HG03045 (cell line): Measurements from ENCODE around the gene C2orf72.
"Not testable (repeated sequence)": the region's sequence is repeated elsewhere in the genome, so short reads cannot be mapped to it uniquely, and the experiment has no call there.

Source experiments
- ATAC-seq: cut with Tn5 transposase; IDR thresholded peaks from one replicate; pipeline ENCODE4 v1.9.1; 2021; ENCODE audit warnings: mild to moderate bottlenecking, moderate library complexity; ENCODE audit not compliant: unreplicated experiment

The C2orf72 gene

DNA sequence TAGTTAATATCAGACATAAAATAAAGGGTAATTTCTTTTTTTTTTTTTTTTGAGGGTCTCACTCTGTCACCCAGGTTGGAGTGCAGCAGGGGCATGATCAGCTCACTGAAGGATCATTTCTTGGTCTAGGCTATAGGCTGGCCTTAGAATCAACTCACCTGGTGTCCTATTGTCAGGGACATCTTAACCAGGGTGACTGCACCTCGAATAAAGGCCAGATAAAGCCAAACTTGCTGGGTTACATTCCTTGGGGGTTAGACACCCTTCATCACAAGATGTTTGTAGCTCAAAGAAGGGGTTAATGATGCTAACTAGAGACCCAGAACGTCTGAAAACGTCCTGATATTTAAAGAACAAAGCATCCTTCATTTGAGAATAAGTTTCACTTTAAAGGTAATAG is 23.5 kb upstream of the C2orf72 start:
- ATAC-seq: no peak

GRCh38 chr2:231015478-231015877 is 21.8 kb upstream of the C2orf72 start:
- ATAC-seq: no peak

DNA sequence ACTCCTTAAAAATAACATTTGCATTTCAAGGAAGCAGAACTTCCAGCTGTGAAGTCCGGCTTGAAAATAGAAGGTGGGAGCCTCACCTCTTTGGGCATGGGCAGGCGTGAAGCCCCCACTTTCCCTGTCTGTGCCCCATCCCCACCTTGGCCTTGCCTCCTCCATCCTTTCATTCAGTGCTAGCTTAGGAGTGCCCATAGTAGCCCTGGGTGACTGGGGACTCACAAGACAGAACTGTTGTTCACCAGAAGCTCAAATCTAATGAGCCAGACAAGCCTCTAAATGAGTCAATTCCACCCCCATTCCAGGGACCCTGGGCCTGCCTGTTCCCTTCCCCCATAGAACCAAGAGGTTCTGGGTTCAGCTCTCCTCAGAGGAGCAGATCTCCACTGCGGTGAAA is 21.4 kb upstream of the C2orf72 start:
- no peak for ATAC-seq

DNA sequence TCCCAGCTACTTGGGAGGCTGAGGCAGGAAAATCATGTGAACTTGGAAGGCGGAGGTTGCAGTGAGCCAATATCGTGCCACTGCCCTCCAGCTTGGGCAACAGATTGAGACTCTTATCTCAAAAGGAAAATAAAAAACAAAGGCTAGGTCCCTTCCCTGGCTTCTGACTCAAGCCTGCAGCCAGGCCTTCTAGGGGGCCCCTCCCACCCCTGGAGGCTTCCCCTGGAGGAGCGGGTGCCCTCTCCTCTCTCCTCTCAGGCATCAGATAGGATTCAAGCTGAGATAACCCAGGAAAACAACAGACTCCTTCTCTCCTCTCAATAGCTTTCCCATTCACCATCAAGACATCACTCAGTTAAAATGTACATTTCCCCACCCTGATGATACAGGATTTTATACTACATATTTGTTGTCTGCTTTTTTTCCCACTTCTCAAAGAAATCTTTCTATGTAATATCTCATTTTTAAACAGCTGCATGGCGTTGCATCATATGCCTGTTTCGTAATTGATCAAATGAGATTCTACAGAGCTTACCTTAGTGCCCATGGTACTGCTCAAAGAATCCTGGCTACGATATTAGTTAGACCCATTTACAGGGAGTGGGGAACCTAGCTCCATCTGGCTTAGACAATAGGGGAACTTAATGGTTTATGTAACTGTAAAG is 20.6 kb upstream of the C2orf72 start:
- no peak for ATAC-seq

- ATAC-seq: no peak
These were observed 20.1 kb upstream of the C2orf72 start for GRCh38 chr2:231017231-231017598.

GRCh38 chr2:231018184-231018583 is 19.1 kb upstream of the C2orf72 start:
- no peak for ATAC-seq

DNA sequence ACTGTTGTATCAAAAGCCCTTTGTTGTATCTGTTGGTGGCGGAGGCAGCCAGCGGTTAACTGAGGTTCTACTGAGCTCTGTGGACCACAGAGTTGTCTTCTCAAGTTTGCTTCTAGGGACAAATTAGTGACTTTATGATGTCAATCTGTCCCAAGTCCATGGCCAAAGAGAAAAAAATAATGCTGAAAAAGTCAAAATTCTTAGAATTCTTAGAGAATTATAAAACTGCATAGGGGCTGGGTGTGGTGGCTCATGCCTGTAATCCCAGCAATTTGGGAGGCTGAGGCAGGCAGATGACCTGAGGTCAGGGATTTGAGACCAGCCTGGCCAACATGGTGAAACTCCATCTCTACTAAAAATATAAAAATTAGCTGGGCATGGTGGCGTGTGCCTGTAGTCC is 12.3 kb upstream of the C2orf72 start:
- ATAC-seq: not testable (repeated sequence)

DNA sequence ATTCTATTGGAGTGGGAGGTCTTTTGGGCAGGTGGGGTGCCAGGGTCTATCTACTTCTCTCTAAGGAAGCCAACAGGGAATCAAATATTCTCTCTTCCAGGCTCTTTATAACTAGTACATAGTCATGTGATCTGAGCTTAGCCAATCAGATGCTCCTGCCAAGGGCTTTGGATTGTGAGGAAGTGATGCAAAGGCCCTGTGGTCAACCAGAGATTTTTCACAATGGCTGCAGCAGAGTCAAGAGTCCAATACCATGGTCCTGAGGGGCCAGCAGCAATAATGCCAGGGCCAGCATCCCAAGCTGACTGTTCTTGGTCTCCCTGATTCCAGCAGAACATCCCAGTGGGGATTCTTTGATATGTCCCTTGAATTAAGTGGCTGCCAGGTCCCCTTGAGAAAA is 8.4 kb upstream of the C2orf72 start:
- ATAC-seq: no peak

GRCh38 chr2:231029563-231029962 is 7.8 kb upstream of the C2orf72 start:
- ATAC-seq: no peak

DNA sequence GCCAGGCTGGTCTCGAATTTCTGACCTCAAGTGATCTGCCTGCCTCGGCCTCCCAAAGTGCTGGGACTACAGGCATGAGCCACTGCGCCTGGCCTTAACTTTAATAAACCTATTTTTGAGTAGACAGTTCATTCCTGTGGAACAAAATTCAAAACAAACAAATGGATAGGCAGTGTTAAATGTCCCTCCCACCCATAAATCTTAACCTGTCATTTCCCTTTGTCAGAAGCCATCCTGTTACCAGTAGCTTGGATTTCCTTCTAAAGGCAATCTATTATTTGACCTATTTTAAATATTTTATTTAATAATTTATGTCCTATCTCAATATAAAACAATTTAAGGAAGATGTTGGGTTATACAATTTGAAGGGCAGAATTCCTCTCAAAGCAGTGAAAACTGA is 6.6 kb upstream of the C2orf72 start:
- no peak for ATAC-seq

DNA sequence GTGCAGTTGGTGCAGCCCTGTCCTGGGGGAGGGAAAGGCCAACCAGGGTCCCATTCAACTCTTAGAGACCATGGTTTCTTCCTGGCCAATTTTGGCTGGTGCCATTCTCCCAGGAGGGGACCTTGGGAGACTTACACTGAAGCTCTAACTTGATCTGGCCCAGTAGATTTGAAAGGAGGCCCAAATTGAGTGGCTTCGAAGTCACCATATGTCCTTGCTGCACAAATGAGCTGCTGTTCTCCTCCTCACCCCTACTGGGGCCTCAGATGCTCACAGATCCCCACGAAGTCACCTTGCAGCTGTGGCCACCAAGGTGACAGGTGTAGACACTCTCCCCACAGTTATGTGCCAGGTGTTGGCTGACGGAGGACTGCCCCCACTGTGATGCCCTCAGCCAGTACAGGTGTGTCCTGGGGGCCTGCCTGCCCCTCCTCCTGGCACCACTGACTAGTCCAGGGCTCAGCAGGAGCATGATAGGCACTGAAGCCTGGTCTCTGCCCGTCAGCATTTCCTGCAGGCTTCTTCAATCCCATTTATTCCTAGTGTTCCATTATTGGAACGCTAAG is 4.7 kb upstream of the C2orf72 start:
- ATAC-seq: no peak

DNA sequence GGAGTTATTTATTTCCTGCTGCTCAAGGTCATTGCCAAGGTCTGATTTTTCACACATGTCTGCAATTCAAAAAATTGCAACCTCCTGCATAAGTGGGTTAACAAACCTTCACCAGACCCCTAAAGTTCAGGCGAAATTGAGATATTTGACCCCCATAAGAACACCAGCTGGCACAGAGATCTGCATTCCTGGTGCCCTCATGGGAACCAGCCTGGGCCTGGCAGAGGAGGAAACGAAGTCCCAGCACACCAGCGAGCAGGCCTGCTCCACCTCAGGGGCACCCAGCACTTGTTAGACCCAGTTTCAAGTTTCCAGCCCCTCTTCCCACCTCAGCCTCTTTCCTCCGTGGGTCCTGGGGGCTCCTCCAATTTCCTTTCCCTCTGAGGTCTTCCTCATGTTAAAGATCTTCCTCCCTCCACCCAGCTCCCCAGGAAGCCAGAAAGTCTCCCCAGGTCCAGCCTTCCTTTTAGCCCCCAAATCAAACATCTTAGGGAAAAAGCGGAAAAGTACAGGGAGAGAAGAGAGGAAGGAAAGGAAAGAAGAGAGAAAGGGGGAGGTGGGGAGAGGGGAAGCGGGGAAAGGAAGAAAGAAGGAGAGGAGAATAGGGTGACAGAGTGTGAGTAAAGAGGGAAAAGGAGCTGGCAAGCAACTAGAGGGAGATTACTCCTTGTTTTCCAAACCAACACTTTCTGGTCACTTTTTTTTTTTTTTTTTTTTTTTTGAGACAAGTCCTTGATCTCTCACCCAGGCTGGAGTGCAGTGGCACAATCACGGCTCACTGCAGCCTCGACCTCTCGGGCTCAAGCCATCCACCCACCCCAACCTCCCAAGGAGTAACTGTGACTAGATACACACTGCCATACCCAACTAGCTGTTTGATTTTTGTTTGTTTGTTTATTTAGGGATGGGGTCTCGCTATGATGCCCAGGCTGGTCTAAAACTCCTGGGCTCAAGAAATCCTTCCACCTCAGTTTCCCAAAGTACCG is 3.9 kb upstream of the C2orf72 start:
- ATAC-seq: no peak

- no peak for ATAC-seq
These were observed 2.9 kb upstream of the C2orf72 start for GRCh38 chr2:231034291-231034882.

- no peak for ATAC-seq
These were observed 1.2 kb upstream of the C2orf72 start for GRCh38 chr2:231036131-231036530.

- no peak for ATAC-seq
These were observed 681 bp upstream of the C2orf72 start for GRCh38 chr2:231036578-231037106.

DNA sequence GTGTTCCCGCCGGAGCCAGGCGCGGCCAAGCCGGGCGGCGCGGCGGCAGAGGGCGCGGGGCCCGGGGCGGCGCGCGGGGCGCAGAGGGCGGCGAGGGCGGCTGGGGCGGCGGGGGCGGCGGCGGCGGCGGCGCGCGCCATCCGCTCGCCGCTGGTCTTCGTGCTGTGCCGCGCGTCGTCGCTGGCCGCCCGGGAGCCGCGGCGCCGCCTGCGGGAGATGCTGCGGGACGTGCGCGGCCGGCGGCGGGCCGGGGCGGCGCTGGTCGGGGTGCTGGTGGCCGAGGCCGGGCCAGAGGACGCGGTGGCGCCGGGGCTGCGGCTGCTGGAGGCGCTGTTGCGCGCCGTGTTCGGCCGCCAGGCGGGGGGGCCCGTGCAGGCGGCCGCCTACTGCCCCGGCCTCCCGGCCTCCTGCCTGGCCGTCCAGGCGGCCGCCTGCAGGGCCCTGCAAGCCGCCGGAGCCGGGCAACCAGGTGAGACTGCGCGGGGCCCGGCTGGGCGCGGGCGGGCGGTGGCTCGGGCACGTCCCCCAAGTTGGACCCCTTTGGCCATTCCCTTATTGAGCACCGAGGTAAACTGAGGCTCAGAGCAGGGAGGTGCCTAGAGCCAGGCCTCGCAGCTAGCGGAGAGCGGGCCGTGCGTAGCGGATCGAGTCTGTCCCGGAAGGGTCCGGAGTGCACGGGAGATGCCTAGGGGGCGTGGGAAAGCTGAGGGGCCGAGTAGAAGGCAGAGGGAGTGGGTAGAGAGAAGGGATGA is 584 bp downstream of the C2orf72 start:
- ATAC-seq: no peak

- no peak for ATAC-seq
These were observed 1.4 kb downstream of the C2orf72 start for GRCh38 chr2:231038483-231039293.

GRCh38 chr2:231039294-231039664 is 2.0 kb downstream of the C2orf72 start:
- no peak for ATAC-seq

DNA sequence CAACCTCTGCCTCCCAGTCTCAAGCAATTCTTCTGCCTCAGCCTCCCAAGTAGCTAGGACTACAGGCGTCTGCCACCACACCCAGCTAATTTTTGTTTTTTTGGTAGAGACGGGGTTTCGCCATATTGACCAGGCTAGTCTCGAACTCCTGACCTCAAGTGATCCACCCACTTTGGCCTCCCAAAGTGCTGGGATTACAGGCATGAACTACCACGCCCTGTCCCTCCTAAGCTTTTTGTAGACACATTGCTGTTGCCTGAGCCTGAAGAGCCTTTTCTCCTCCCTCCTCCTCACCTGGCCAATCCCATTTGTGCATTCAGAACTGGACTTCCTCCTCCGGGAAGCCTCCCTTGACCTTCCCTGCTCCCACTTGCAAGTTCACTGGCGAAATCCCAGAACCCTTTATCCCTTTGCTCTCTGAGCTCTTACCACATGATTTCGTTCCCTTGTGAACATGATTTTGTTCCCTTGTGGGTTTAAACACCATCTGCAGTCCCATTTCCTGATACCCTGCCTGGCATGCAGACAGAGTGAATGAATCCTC is 2.6 kb downstream of the C2orf72 start:
- ATAC-seq: no peak
